ENCODE measurements around the gene PHLDB2.
"Not testable (repeated sequence)": the region's sequence is repeated elsewhere in the genome, so short reads cannot be mapped to it uniquely, and the experiment has no call there.

Gene PHLDB2

DNA sequence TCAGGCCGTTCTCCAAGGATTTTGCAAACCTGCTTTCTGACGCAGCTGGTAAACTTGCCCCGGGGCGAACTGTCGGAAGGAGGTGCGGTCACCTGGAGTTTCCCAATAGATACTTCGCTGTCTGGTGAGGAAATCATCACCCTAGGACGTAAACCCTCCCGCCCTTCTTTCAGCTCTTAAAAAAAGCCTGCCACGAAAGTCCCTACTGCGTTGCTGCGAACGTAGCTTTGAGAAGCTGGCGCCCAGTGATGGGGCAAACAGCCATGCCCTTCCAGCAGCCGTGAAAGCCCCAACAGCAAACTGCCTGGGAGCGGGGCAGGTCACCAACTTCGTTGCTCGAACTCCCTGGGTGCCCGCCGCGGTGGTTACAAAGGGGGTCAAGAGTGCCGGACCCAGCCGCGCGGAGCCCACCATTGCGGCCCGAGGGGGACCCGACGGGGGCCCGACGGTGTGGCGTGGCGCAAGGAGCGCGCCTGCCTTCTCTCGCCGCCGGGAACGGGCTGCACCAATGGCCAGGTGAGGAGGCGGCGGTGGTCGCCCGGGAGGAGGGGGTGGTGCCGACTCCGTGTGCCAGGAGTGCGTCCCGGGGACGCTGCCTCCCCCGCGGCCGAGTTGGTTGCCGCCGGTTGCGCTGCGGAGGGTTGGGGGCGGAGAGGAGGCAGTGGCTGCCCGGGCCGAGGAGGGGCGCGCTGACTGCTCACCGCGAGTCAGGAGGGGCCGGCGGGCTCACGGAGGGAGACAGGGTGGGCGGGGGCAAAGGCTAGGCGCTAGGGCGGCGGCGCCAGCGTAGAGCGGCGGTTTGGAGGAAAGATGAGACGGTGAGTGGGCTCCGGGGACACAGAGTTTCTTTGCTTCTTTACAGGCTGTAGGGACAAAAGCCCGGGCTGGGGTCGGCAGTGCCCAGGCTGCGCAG lies at the start of gene PHLDB2:
PHLDB2 (plus strand) TSS at position 205 of the 913 bp plus-strand sequence. CDS start 24,813 bp downstream, outside the sequence.
- peak; percentile 37 for DNase-seq (ENCODE audit: low read depth)

- no peak for DNase-seq (ENCODE audit: low read depth)
Observed at GRCh38 chr3:111810909-111811308, 48.2 kb upstream of the PHLDB2 start.

DNA sequence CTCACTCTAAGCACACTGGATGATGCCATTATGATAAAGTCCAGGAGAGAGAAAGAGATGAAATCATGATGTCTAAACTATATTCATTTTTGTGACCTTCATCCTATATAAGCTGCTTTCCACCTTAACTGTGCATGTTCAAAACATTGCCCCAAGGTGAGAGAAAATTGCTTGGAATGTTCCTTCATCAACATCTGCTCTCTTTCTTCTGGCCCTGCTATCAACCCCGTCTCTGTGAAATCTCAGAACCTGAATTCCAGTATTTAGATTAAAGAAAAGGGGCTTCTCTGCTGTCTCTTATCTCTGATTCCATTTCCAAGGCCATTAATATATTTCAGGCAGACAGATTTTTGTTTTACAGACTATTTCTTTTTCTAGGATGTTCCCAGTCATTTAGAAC lies 47.3 kb upstream of the PHLDB2 start:
- DNase-seq (ENCODE audit: low read depth): no peak

GRCh38 chr3:111812701-111813100 lies 46.4 kb upstream of the PHLDB2 start:
- DNase-seq (ENCODE audit: low read depth): no peak

- no peak for DNase-seq (ENCODE audit: low read depth)
Observed at GRCh38 chr3:111813441-111813840, 45.6 kb upstream of the PHLDB2 start.

DNA sequence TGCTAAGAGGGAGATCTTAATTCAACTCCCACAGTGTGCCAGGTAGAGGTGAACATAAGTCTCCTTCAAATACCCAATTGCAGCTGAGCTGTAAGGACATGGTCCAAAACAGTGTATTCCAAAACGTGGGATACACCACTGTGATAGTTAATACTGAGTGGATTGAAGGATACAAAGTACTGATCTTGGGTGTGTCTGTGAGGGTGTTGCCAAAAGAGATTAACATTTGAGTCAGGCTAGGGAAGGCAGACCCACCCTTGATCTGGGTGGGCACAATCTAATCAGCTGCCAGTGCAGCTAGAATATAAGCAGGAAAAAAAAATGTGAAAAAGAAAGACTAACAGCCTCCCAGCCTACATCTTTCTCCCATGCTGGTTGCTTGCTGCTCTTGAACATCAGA lies 45.1 kb upstream of the PHLDB2 start:
- DNase-seq (ENCODE audit: low read depth): no peak

GRCh38 chr3:111816771-111817170 lies 42.3 kb upstream of the PHLDB2 start:
- not testable (repeated sequence) for DNase-seq (ENCODE audit: low read depth)

DNA sequence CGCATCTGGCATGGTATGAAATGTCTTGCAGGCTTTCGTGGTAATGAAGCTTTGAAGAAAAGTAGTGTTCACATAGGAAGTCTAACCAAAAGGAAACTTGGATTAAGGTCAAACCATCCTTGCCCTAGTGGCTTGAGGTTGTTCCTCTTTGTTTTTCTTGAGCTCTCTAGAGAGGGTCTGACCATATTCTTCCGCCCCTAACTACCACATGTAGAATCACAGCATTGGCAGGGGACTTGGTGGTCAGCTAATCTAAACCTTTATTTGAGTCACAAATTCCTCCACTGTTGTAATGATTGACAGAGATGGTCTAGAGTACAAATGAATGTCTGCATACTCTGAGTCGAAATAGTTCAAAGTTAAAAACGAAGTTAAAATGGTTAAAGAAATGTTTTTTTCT lies 39.1 kb upstream of the PHLDB2 start:
- no peak for DNase-seq (ENCODE audit: low read depth)

- DNase-seq (ENCODE audit: low read depth): no peak
Observed at GRCh38 chr3:111820651-111821050, 38.4 kb upstream of the PHLDB2 start.

GRCh38 chr3:111821891-111822290 lies 37.2 kb upstream of the PHLDB2 start:
- DNase-seq (ENCODE audit: low read depth): no peak

DNA sequence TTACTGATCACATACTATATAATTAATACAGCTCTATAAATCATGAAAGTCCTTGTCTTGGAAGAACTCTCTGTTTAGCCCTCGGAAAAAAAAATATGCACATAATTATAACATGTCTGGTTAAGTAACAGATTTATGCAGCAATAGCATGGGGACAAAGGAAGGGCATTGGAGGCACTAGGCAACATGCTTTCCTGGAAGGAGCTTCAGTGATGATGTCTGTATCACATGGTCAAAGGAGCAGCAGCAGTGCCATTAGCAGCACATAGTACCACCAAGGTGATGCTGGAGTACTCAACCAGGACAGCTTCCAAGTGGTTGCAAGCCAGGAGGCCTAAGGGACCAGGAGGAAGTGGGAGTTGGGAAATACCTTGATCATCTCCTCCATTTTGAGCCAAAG lies 36.3 kb upstream of the PHLDB2 start:
- DNase-seq (ENCODE audit: low read depth): no peak

DNA sequence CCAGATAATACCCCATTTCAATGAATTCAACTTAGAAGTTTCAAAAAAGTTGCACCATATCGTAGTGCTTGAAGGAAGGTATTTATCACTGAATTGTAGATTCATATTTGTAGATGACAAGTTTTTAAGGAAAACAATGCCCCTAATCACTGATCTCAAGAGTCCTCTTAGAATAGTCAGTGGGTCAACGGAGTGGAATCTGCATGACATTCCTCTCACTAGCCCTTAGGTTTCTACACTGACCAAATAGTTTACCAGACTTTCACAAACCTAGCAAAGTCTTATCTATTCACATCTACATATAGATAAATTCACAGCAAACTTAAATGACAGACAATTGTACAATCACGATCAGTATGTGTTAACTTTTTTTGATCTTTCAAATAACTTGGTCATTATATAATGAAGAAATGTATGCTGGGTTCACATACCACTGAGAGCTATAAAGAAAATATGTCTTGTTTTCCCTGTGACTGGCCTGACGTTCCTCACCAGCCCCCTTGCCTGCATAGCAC lies 35.7 kb upstream of the PHLDB2 start:
- no peak for DNase-seq (ENCODE audit: low read depth)

GRCh38 chr3:111824351-111824750 lies 34.7 kb upstream of the PHLDB2 start:
- DNase-seq (ENCODE audit: low read depth): no peak

- no peak for DNase-seq (ENCODE audit: low read depth)
Observed at GRCh38 chr3:111827871-111828270, 31.2 kb upstream of the PHLDB2 start.

GRCh38 chr3:111828530-111828929 lies 30.5 kb upstream of the PHLDB2 start:
- no peak for DNase-seq (ENCODE audit: low read depth)

DNA sequence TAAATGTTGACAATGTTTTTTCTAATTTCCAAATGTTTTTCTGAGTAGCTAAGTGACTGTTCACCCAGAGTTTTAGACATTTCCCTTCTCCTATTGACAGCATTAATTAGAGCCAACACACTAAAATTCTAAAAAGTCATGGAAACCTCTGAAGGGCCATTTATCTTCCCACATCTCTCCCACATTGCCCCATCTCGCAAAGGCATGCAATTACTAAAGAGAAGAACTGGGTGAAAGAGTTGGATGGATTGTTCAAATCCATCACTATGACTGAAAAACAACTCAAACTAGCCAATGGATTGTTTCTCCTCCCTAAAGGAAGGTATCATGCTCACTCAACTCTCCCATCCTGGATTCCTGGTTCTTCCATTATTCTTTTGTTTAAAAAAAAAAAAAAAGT lies 30.0 kb upstream of the PHLDB2 start:
- DNase-seq (ENCODE audit: low read depth): no peak

- no peak for DNase-seq (ENCODE audit: low read depth)
Observed at GRCh38 chr3:111831840-111832239, 27.2 kb upstream of the PHLDB2 start.

DNA sequence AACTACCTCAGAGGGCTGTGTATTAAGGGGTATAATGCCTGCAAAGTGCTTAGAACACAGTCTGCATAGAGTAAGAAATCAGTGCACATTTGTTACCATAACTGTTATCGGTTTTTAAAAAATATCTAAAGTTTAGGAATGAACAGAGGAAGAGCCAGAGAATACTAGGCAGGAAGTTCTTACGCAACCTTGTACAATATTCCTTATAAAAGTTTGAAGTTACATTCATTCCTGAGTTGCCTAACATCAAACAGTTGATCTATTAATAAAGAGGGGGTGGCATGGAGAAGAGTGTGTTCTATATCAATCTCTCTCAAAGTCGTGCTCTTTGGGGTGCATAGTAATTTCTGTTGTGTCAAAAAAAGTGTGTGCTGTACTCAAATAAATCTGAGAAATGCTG lies 22.0 kb upstream of the PHLDB2 start:
- DNase-seq (ENCODE audit: low read depth): no peak

DNA sequence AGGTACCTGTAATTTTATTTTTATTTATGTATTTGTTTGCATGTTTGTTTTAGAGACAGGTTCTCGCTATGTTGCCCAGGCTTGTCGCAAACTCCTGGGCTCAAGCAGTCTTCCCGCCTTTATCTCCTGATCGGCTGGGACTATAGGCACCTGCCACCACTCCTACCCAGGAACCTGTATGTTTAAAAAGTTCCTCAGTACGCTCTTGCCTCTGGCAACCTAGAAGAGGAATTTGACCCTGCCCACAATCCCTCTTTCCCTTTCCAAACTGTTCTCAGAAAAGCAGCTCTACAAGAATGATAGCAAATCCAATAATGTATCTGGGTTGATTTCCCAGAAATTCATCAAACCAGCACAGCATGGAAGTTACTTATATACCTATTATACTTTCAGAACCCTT lies 20.9 kb upstream of the PHLDB2 start:
- no peak for DNase-seq (ENCODE audit: low read depth)

GRCh38 chr3:111846039-111846438 lies 13.0 kb upstream of the PHLDB2 start:
- DNase-seq (ENCODE audit: low read depth): no peak

DNA sequence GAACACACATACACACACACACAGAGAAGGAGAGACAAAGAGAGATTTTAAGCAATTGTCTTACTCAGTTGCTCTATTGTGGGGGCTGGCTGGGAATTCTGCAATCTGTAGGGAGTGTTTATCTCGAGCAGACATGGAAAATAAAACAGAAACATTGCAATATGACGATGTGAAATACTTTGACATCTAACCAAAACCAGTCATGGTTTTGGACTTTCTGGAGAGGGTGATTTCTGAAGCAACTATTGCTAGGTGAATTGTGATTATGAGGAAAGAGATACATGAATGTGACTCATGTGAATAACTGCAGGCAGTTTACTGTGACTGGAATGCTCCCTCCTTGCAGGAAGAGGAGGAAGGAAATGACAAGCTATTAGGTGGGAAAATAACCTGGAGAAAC lies 12.3 kb upstream of the PHLDB2 start:
- no peak for DNase-seq (ENCODE audit: low read depth)

DNA sequence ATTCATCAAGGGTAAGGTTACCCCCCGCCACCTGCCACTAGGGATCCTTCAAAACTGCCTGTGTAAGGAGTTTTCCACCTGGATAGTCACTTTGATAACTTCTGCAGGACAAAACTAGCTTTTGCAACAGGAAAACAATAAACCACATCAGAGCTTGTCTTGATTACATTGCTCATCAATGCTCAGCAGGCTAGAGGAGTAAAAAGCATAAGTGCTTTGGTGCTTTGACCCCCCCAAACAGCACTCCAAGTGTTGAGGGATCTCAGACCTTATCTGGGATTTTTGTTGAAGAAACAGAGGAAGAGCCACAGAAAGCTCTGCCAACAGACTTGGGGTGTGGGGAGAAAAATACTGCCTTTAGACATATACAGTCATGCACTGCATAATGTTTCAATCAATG lies 10.8 kb upstream of the PHLDB2 start:
- no peak for DNase-seq (ENCODE audit: low read depth)

DNA sequence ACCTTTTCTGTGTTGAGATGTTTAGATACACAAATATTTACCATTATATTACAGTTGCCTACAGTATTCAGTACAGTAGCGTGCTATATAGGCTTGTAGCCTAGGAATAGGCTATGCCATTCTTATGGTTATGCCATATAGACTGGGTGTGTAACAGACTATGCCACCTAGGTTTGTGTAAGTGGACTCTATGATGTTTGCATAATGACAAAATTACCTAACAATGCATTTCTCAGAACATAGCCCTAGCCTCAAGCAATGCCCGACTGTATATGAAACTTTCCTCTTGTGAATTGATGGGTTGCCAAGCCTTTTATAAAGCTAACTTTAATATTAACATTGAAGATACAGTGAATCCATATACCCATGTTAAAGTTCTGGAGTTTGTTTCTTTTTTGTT lies 10.3 kb upstream of the PHLDB2 start:
- DNase-seq (ENCODE audit: low read depth): no peak

DNA sequence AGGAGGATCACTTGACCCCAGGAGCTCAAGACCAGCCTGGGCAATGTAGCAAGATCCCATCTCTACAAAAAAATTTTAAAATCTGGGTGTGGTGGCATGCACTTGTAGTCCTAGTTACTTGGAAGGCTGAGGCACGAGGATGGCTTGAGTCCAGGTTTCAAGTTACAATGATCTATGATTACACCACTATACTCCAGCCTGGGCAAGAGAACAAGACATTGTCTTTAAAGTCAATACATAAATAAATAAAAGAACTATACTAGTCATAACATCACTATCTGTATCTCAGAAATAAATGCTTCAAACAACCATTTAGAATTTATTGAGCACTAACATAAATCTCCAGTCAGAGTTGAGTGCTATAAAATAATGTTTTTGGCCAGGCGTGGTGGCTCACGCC lies 8.5 kb upstream of the PHLDB2 start:
- DNase-seq (ENCODE audit: low read depth): no peak
